GM12801 (cell line): Measurements from ENCODE around the gene RMRP.

Experiments used
- TF ChIP-seq, protein P1 (sequence below): IDR thresholded peaks from one replicate; pipeline ENCODE4 v1.5.1; 2011; ENCODE audit warnings: control low read depth; ENCODE audit not compliant: insufficient read length; ENCODE audit errors: extremely low read depth

RMRP gene

DNA sequence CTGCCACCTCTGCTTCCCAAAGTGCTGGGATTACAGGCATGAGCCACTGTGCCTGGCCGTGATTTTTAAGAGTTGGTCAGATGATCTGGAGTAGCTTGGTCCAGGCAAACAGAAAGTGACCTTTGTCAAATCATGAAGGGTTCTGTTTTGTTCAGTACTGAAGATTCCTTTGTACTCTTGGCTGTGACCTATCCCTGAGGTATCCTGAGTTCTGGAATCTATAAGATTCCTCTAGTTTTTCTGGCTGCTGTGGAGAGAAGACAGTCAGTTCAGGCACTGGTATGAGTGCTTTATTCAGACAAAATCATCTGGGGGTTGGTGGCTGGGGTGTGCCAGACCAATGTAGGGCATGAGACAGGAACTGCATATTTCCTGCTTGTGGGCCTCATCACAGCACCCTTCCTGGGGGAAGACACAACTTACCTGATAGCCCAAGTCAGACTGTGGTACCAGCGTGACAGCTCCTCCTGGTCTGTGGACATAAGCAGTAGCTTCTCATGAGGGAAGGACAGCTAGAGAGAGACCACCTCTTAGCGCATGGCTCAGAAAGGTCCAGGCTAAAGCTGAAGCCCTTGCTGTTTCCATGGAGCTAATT lies 4.0 kb upstream of the RMRP start:
- TF ChIP-seq, protein P1, sequence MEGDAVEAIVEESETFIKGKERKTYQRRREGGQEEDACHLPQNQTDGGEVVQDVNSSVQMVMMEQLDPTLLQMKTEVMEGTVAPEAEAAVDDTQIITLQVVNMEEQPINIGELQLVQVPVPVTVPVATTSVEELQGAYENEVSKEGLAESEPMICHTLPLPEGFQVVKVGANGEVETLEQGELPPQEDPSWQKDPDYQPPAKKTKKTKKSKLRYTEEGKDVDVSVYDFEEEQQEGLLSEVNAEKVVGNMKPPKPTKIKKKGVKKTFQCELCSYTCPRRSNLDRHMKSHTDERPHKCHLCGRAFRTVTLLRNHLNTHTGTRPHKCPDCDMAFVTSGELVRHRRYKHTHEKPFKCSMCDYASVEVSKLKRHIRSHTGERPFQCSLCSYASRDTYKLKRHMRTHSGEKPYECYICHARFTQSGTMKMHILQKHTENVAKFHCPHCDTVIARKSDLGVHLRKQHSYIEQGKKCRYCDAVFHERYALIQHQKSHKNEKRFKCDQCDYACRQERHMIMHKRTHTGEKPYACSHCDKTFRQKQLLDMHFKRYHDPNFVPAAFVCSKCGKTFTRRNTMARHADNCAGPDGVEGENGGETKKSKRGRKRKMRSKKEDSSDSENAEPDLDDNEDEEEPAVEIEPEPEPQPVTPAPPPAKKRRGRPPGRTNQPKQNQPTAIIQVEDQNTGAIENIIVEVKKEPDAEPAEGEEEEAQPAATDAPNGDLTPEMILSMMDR = no peak

DNA sequence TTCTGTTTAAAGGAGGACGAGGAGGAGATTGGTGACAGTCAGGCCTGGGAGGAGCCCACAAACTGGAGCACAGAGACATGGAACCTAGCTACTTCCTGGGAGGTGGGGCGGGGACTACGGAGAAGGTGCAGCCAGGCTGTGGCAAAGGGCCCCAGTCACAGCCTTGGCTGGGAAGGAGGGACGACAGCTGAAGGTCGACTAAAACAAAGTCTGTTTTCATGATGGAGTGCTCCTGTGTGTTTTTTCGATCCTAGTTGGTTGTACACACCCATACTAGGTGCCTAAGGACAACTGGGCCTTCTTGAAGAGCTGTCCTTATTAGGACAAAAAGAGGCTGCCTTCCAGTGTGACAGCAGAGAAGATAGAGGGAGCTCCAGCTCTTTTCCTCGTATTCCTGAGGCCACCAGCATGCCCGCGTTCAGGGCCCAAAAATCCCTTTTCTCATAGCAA lies 3.2 kb upstream of the RMRP start:
- TF ChIP-seq, protein P1 = no peak

DNA sequence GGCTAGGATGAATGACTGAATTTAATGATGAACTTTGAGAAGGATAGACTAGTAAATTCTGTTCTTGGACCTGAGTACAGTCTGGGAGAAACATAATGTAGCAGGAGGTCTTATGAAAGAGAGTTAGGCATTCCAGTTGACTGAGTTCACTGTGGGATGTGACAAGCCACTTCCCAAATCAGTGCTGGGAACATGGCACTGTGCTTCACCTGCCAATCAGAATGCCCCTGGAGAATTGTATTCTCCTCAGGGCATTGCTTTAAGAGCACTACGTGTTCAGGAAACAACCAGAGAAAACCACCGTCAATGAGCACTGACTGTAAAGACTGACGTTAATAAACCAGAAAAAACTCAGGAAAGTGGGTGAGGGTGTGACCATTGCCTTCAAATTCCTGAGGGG lies 1.5 kb upstream of the RMRP start:
- TF ChIP-seq, protein P1 = no peak

DNA sequence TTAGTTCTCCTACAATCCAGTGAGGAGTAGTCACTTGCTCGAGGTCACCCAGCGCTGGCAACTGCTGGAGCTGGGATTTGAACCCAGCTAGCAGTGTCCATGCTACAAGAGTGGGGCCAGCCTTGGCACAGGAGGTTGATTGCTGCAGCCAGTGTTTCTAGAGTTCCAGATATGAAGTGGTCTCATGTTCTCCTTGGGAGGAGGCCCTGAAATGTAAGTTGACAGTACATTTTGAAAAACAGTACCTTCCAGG lies 1.1 kb upstream of the RMRP start:
- TF ChIP-seq, protein P1 = no peak

DNA sequence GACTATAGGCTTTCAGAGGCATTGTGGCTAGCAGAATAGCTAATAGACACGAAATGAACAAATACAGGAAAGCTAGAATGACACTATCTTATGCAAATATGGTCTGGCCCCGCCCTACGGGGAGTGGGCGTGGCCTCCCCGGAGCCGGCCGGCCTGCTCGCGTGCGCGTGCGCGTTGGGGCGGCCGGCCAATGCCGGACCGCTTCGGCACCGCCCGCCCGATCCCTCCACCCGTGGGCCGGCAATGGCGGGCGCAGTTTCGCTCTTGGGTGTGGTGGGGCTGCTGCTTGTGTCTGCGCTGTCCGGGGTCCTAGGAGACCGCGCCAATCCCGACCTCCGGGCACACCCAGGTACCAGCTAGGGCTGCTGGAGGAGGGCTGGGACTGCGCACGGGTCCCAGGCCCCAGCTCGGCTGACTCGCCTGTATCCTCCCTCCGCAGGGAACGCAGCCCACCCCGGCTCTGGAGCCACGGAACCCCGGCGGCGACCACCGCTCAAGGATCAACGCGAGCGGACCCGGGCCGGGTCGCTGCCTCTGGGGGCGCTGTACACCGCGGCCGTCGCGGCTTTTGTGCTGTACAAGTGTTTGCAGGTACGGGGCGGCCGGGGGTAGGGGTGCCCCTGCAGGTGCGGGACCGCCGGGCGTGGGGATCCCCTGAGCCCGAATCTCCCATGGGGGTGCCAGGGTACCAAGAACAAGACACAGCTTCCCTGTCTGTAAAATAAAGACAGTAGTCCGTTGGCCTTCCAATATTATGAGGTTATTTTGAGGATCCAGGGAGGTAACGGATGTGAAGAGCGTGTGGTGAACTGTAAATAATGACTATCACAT lies 533 bp upstream of the RMRP start, which contains the start of gene CCDC107:
TSS of gene CCDC107 (plus strand) at position 156 of the 831 bp plus-strand sequence. CDS start at position 244, 88 bp downstream.
- TF ChIP-seq, protein P1 = no peak

DNA sequence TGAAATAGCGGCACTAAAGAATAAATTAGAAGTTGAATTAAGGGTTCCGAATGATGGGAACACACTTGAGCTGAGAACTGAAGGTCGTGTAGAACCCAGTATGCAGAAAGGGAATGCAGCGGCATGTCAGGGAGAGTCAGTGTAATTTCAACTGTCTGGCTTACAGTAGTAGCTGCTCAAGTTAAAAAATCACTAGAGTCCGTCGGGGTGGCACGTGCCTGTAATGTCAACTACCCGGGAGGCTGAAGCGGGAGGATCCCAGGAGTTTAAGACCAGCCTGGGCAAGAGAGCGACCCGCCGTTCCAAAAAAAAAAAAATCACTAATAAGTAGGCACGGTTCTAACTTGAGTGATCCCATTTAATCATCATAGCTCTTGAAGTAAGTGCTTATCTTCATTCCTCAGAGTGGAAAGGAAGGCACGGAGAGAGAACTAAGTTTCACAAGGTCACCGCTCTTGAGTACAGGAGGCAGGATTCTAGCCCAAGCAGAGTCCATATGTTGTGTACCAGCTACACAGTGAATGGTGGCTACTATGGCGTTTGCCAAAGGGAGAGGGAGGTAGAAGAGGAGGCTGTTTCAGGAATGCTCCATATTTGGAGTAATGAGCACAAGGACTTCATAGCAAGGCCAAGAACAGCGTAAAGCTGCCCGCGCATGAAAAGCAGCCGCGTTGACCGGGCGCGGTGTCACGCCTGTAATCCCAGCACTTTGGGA lies 831 bp downstream of the RMRP start:
- TF ChIP-seq, protein P1 = no peak

DNA sequence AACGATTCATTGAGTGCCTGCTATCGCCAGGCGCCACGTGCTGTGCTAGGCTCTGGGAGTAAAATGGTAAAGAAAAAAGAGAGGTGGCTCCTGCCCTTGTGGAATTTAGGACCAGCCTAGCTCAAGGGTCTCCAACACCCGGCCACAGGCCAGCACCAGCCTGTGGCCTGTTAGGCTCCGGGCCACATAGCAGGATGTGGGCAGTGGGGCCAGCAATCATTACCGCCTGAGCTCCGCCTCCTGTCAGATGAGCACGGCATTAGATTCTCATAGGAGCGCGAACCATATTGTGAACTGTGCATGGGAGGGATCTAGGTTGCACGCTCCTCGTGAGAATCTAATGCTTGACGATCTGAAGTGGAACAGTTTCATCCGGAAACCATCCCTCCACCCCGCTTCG lies 1.5 kb downstream of the RMRP start:
- TF ChIP-seq, protein P1 = no peak
